Measurements from ENCODE around the gene MRPL36. TPM values are rescaled to one million over a fixed set of nuclear protein-coding genes. Genes with fewer than 3 reads are reported as not detected.

MRPL36 gene
- total RNA-seq, 4 donors from 2014 or later: 13.7 to 62.5 (median 41.2) TPM

DNA sequence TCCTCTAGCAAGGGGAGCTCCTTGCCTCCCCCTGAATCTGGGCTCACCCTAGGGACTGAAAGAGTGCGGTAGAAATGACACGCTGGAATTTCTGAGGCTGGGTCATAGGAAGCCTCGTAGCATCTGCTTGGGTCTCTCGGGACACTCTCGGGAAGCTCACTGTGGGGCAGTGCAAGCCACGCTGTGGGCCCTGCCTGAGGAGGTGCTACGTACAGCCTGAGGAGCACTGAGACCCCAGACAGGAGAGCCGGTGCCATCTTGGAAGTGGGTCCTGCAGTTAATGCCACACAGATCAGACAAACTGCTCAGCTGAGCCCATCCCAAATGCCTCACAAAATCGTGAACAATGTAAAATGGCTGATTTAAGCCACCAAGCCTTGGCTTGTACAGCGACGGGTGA, 1.8 kb downstream of the MRPL36 start:
- no peak for TF ChIP-seq POLR2A (IDR thresholded peaks at IDR 0.05)
- no peak for TF ChIP-seq CTCF (IDR thresholded peaks at IDR 0.05)
- no peak for TF ChIP-seq EP300 (IDR thresholded peaks at IDR 0.05)
- TF ChIP-seq POLR2AphosphoS5 (IDR thresholded peaks at IDR 0.05): no peak
- Histone ChIP-seq H3K9me3 (no peaks in the 10 kb centered on the region), H3K36me3 (peaks cover 24% of the 10 kb centered on the region), H3K4me3 (no peak overlapping the region), H3K27me3 (no peaks in the 10 kb centered on the region), H3K4me1 (peaks cover 35% of the 10 kb centered on the region), H3K27ac (no peak overlapping the region)
- WGBS: 92% methylated on average over 6 of the region's 11 CpGs
- peak; percentile 59 to 60 for DNase-seq (ENCODE audit: low spot score in 2 of 2)

- peak; percentile 50 to 71 for DNase-seq (ENCODE audit: low spot score in 2 of 2)
- peaks cover 29% of the 10 kb centered on the region for H3K4me1 ChIP-seq
- no peaks in the 10 kb centered on the region for H3K27me3 ChIP-seq
- peaks cover 24% of the 10 kb centered on the region for H3K36me3 ChIP-seq
- WGBS: 93% methylated on average over 13 of the region's 18 CpGs
- TF ChIP-seq CTCF (IDR thresholded peaks at IDR 0.05) (no peak), EP300 (IDR thresholded peaks at IDR 0.05) (no peak), POLR2AphosphoS5 (IDR thresholded peaks at IDR 0.05) (no peak), POLR2A (IDR thresholded peaks at IDR 0.05) (no peak)
- no peaks in the 10 kb centered on the region for H3K9me3 ChIP-seq
- no peak overlapping the region for H3K4me3 ChIP-seq
- H3K27ac ChIP-seq: no peak overlapping the region
These were observed 2.4 kb downstream of the MRPL36 start for GRCh38 chr5:1797103-1797800.

DNA sequence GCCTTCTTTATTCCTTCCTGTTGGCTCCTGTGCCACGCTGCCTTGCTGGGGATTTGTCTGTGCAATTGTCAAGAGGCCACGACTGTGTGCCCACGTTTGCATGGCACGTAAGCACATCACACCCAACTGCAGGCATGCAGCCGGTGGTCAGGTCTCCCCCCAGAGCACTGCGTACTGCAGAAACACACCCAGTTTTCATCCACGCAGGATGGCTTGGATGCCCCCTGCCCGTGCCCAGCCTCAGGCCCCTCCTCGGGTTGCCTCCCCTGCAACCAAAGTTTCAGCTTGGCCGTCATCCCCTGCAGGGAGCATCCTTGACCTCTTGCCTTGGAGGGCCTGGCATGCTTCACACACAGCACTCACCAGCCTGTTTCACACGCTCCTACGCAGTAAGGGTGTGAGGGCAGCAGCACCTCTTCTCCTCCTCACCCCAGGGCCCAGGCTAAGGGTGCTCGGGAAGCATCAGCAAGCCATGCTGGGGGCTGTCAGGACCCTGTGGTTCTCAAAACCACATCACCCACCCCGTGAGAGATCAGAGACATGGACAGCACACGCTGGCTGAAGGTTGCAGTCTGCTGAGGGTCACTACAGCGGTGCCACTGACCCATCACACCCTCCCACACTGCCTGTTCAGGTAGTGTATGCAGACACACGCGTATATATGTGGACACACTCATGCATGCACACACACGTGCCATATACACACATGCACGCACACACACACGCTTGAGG, 3.1 kb downstream of the MRPL36 start:
- peaks cover 24% of the 10 kb centered on the region for H3K36me3 ChIP-seq
- no peaks in the 10 kb centered on the region for H3K27me3 ChIP-seq
- TF ChIP-seq CTCF (IDR thresholded peaks at IDR 0.05) (no peak), EP300 (IDR thresholded peaks at IDR 0.05) (no peak), POLR2AphosphoS5 (IDR thresholded peaks at IDR 0.05) (no peak), POLR2A (IDR thresholded peaks at IDR 0.05) (no peak)
- peaks cover 23% of the 10 kb centered on the region for H3K4me1 ChIP-seq
- peak; percentile 50 to 73 for DNase-seq (ENCODE audit: low spot score in 2 of 2)
- 85% methylated on average over 15 of the region's 21 CpGs for WGBS
- H3K27ac ChIP-seq: no peak overlapping the region
- H3K9me3 ChIP-seq: no peaks in the 10 kb centered on the region
- no peak overlapping the region for H3K4me3 ChIP-seq

GRCh38 chr5:1795931-1796330, 3.7 kb downstream of the MRPL36 start:
- H3K4me1 ChIP-seq: peaks cover 23% of the 10 kb centered on the region
- H3K9me3 ChIP-seq: no peaks in the 10 kb centered on the region
- H3K27me3 ChIP-seq: no peaks in the 10 kb centered on the region
- no peak overlapping the region for H3K27ac ChIP-seq
- 72% methylated on average over 8 of the region's 8 CpGs for WGBS
- no peak overlapping the region for H3K4me3 ChIP-seq
- no peak for TF ChIP-seq EP300 (IDR thresholded peaks at IDR 0.05)
- no peak for TF ChIP-seq POLR2A (IDR thresholded peaks at IDR 0.05)
- no peak for TF ChIP-seq CTCF (IDR thresholded peaks at IDR 0.05)
- TF ChIP-seq POLR2AphosphoS5 (IDR thresholded peaks at IDR 0.05): no peak
- peaks cover 24% of the 10 kb centered on the region for H3K36me3 ChIP-seq
- DNase-seq (ENCODE audit: low spot score in 2 of 2): peak; percentile 15 to 59

DNA sequence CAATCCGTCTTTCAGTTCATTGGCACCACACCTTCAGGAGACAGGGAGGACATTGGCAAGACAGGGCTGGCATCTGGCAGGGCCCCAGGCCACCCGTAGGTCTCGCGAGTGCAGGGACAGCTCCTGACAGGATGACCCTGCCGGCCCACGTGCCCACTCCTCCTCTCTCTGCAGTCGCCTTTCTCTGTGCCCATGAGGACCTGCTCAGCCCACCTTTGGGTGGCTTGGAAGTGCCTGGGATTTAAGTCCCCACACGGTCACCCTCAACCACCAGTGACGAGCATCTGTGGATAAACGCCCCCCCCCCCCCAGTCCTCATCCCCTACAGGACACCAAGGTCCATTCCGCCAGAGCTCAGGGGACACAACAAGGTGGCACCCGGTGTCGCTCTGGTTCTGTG, 4.1 kb downstream of the MRPL36 start:
- DNase-seq (ENCODE audit: low spot score in 2 of 2): peak; percentile 52 to 59
- WGBS: 77% methylated on average over 12 of the region's 13 CpGs
- Histone ChIP-seq H3K27ac (no peak overlapping the region), H3K4me1 (peaks cover 19% of the 10 kb centered on the region), H3K4me3 (no peak overlapping the region), H3K36me3 (peaks cover 24% of the 10 kb centered on the region), H3K27me3 (no peaks in the 10 kb centered on the region), H3K9me3 (no peaks in the 10 kb centered on the region)
- no peak for TF ChIP-seq POLR2AphosphoS5 (IDR thresholded peaks at IDR 0.05)
- TF ChIP-seq POLR2A (IDR thresholded peaks at IDR 0.05): no peak
- TF ChIP-seq EP300 (IDR thresholded peaks at IDR 0.05): no peak
- TF ChIP-seq CTCF (IDR thresholded peaks at IDR 0.05): no peak
